Hippocampal formation (tissue), 2 donors: ENCODE measurements around the gene PRKD1.

ENCODE experiments used
- DNase-seq, 2 donors: peaks; one replicate each; lab custom pipeline; 2025; lab: John Stamatoyannopoulos, UW

Gene PRKD1

DNA sequence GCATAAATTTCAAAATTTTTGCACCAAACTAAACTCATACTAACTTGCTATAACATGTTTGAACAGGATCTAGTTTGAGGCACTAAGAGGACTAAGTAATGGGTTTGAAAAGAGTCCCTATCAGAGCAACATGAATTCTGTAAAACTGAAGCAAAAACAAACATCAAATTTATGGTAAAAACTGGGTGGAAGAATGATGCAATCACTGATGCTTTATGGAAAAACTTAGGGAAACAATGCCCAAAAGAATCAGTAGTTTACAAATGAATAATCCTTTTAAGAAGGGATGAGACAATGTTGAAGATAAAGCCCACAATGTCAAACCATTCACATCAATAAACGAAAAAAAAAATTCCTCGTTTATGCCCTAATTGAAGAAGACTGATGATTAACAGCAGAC is 88.9 kb downstream of the PRKD1 start:
- no peak for DNase-seq

GRCh38 chr14:29836395-29836794 is 91.3 kb downstream of the PRKD1 start:
- no peak for DNase-seq

- no peak for DNase-seq
These were observed 95.6 kb downstream of the PRKD1 start for GRCh38 chr14:29832042-29832441.

DNA sequence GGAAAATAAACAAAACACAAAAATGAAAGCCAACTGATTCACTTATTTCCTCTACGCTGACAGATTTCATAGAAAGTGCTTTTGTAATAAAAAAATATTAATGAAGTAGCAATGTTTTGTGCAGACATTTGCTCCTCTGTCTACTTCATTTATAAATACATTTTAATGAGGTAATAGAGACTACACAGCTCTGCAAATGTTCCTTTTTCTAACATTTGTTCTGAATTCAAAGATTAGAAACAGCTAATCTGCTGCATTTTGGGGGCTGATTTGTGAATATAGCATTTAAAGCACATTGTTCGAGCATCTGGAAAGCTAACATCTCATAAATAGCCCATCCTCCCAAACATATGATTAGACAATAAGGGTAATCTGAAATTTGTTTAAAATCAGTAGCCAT is 97.8 kb downstream of the PRKD1 start:
- no peak for DNase-seq

GRCh38 chr14:29823816-29824215 is 103.8 kb downstream of the PRKD1 start:
- DNase-seq = no peak

- no peak for DNase-seq
These were observed 105.3 kb downstream of the PRKD1 start for GRCh38 chr14:29822430-29822709.

- no peak for DNase-seq
These were observed 105.8 kb downstream of the PRKD1 start for GRCh38 chr14:29821661-29822429.

DNA sequence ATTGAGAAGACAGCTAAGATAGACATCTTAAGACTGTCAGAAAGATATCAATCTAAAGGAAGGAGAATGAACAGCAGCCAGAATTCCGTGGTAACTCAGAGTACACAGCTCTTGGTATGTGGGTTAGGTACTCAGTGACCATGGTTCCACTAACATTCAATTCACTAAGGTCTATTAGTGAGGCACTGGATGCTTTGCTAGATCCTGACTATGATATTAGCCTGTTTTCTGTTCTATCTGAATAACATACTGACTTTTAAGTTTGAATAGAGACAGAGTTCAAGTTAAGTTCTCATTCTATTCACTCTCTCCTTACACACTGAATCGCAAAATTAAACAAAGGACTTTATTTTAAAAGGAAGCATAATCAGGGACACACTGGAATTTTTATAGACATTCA is 106.4 kb downstream of the PRKD1 start:
- no peak for DNase-seq

DNA sequence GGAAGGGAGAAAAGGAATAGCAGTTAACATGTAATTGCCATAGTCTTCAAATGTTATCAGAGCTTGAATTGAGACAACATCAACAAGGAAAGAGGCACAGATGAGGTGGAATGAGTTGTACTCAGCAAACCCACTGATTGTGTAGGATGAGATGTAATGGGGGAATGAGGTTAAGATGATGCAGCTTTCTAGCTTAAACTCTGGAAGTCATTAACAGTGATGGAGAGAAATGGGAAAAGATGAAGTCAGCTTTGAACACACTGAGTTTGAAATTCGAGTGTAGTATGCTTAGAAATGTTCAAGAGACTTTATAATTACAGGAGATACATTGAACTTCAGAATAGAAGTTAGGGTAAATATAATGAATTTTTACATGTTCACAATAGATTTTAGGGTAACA is 106.9 kb downstream of the PRKD1 start:
- DNase-seq = no peak

- DNase-seq = no peak
These were observed 109.8 kb downstream of the PRKD1 start for GRCh38 chr14:29817767-29818405.

DNA sequence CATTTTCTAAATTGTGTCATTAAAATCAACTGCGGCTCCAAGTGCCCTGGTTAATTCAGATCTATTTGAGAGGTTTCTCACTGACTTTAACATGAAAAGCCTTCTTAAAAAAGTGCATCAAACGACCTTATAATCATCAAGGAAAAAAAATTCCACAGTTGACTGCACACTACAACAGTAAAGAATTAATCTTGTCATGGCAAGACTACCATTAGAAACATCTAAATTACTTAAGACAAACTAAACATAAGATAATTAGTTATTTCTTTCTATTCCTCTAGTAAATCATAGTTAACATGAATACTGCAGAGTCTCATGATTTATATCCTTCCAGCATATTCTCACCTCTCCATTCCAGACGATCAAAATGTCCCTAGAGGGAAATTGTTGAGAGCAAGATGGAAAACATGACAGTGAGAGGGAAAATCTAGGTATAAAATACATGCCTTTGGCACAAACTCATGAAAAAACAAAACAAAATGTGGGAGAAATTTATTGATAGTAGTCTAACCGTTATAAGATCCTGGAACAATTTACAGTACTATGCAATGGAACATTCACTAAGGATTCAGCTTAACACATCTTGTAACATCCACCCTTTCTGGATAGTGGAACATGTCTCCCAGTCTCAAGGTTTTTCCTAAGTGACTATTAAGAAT is 112.5 kb downstream of the PRKD1 start:
- DNase-seq = no peak

GRCh38 chr14:29814156-29815015 is 113.3 kb downstream of the PRKD1 start:
- DNase-seq = peak; percentile 64 to 71

GRCh38 chr14:29810682-29811081 is 117.0 kb downstream of the PRKD1 start:
- DNase-seq = no peak

- DNase-seq = no peak
These were observed 117.6 kb downstream of the PRKD1 start for GRCh38 chr14:29810064-29810463.

DNA sequence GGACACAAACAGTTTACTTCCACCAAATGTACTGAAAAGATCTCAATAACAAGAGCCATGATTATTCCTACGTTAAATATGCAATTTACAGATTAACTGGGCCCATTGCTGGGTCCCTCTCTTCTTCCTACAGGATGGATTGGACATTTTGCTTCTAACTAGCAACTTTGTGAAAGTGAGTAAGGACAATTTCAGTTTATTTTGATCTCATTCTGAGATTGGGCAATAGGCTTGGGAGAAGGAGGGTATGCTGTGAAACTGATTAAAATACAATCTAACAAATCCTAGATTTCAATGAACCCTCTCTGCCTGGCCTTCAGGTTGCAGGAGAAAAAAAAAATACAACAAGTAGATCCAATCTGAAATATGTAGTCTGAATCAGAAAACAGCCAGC is 121.5 kb downstream of the PRKD1 start:
- no peak for DNase-seq

DNA sequence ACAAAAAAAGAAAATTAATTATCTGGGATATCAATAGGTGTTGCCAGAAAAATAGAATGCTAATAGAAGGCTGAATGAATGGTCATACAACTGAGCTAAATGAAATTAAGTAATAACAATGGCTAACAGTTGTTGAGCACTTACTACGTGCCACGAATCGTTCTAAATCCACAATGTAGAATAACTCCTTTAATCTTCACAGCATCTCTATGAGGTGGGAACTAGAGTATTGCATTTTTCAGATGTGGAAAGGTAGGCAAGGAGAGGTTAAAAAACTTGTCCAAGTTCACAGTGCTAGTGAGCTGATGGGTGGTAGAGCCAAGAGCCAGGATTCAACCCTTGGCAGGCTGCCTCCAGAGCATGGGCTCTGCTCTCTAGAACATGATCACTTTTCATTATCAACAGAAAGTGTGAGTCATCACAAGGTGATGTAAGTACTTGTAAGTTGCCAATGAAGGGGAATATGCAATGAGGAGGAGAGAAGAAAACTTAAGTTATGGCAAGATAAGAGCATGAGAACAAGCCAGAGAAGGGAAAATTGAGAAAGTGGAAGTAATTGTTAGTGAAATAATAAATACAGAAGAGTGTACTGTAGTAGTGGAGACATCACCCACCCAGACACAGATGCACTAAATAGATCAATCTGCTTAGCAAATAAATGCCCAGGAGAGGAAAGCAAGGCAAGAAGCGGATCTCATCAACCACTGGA is 122.1 kb downstream of the PRKD1 start:
- DNase-seq = no peak

- no peak for DNase-seq
These were observed 123.0 kb downstream of the PRKD1 start for GRCh38 chr14:29804481-29805266.

DNA sequence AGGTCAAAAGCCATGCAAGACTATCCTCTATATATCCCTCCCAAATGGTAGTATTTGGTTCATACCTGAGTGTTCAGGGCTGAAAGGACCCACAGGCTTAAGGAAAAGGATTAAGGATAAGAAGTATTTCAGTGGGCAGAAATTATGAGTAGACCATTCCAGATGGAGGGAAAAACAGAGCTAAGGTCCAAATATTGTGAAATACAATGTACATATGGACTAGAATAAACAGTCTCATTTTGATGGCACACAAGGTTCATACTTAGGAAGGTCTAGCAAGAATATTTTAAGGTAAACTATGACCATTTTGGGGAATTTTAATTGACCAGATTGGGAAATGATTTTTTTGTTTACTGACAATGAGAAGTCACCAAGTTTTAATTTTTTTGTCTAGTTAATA is 124.6 kb downstream of the PRKD1 start:
- no peak for DNase-seq

DNA sequence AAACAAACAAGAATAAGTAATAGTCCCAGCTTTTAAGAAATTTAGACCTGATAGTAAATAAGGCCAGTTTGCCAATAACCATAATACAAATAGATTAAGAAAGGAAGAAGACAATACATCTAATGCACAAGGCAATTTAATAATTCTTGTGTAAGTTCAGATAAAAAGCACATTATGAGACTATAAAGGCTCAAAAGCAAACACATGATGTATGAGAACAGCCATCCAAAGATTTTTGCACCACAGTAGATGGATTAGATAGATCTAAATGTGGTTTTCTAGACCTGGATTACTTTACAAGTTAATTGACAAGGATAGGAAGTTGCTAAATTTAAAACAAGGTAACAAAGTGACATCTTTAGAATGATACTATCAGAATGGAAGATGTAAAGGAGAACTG is 125.4 kb downstream of the PRKD1 start:
- no peak for DNase-seq

- no peak for DNase-seq
These were observed 126.7 kb downstream of the PRKD1 start for GRCh38 chr14:29800961-29801360.
